Ovary (tissue), 3 donors: ENCODE data around the gene PPP1R37.

ENCODE experiments used
- CTCF ChIP-seq, 3 donors: fragments of 450-650 bp in 2 of 3; fragments of 200-600 bp in 1 of 3; IDR thresholded peaks; one replicate each; pipeline versions ENCODE4 v1.5.1 to v1.8.0; 2016 to 2022; ENCODE audit warnings: antibody characterized with exemption in 3 of 3, mild to moderate bottlenecking in 1 of 3
- EP300 ChIP-seq: sonication (generic); formaldehyde crosslinking; IDR thresholded peaks from one replicate; pipeline ENCODE4 v1.6.1; 2017; ENCODE audit warnings: antibody characterized with exemption
- donor health status: DM: no; HTN: no; CAD: no.

- TF ChIP-seq CTCF (IDR thresholded peaks at IDR 0.05) (no peak), EP300 (no peak)
Measured at GRCh38 chr19:45144431-45145269, 51.7 kb downstream of the PPP1R37 start.
